CD4-positive, alpha-beta T cell (primary cell): ENCODE measurements around the gene ANKRD13B. TPM values are rescaled to one million over a fixed set of nuclear protein-coding genes. Genes with fewer than 3 reads are reported as not detected.

Experiments used
- ATAC-seq: fragments of 200-7000 bp; cut with Tn5 transposase; one replicate; pipeline ENCODE4 v1.10.0; 2022; ENCODE audit warnings: mild to moderate bottlenecking; ENCODE audit not compliant: poor library complexity
- CTCF ChIA-PET: fragments of 350-600 bp; sonication (Branson Sonifier 250); formaldehyde crosslinking; loops from one replicate; lab custom pipeline; 2021; ENCODE audit warnings: antibody characterized with exemption, inconsistent platforms; lab: Charles Lee
- POLR2A ChIA-PET: fragments of 350-600 bp; sonication (Branson Sonifier 250); formaldehyde crosslinking; loops from one replicate; lab custom pipeline; 2021; ENCODE audit warnings: antibody characterized with exemption, inconsistent platforms; lab: Charles Lee
- DNase-seq, 14 experiments: peaks; one replicate each; pipeline ENCODE4 v3.0.0-alpha.2; 2013 to 2020; ENCODE audit warnings: mixed read lengths in 2 of 14
- H3K27ac ChIP-seq, 2 donors: one replicate each; pipeline versions ENCODE4 v1.5.1 to v1.7.0; 2013; ENCODE audit warnings: low read length in 2 of 2, low read depth in 1 of 2, mild to moderate bottlenecking in 1 of 2
- H3K27me3 ChIP-seq, 2 experiments: 1 replicate in 1 of 2; 2 replicates in 1 of 2; pipeline versions ENCODE4 v1.6.1 to v1.7.0; 2013; ENCODE audit warnings: low read length in 2 of 2, control low read depth in 1 of 2, mild to moderate bottlenecking in 1 of 2, moderate library complexity in 1 of 2; ENCODE audit not compliant: insufficient read depth in 2 of 2, control insufficient read depth in 1 of 2
- H3K36me3 ChIP-seq: one replicate; pipeline ENCODE4 v1.6.1; 2013; ENCODE audit warnings: low read length, control low read depth; ENCODE audit not compliant: insufficient read depth
- H3K4me1 ChIP-seq: one replicate; pipeline ENCODE4 v1.6.1; 2013; ENCODE audit warnings: low read length, control low read depth; ENCODE audit not compliant: insufficient read depth
- H3K4me3 ChIP-seq: one replicate; pipeline ENCODE4 v1.5.1; 2013; ENCODE audit warnings: mild to moderate bottlenecking, low read length, moderate library complexity
- H3K9me3 ChIP-seq, 2 experiments: 1 replicate in 1 of 2; 2 replicates in 1 of 2; pipeline versions ENCODE4 v1.6.1 to v1.7.0; 2013; ENCODE audit warnings: low read length in 2 of 2, mild to moderate bottlenecking in 2 of 2, control low read depth in 1 of 2, moderate library complexity in 1 of 2; ENCODE audit not compliant: control insufficient read depth in 1 of 2, insufficient read depth in 1 of 2
- H3K27ac Mint-ChIP-seq: one replicate; pipeline ENCODE4 v1.8.0; 2020; ENCODE audit warnings: mixed read lengths
- H3K27me3 Mint-ChIP-seq: one replicate; pipeline ENCODE4 v1.8.0; 2021; ENCODE audit warnings: mixed read lengths
- H3K36me3 Mint-ChIP-seq: one replicate; pipeline ENCODE4 v1.8.0; 2021; ENCODE audit warnings: low read depth, mixed read lengths
- H3K4me1 Mint-ChIP-seq: one replicate; pipeline ENCODE4 v1.8.0; 2021; ENCODE audit warnings: low read depth, mixed read lengths
- H3K4me3 Mint-ChIP-seq: one replicate; pipeline ENCODE4 v1.8.0; 2020; ENCODE audit warnings: mild to moderate bottlenecking, mixed read lengths
- H3K9me3 Mint-ChIP-seq: one replicate; pipeline ENCODE4 v1.8.0; 2020; ENCODE audit warnings: mixed read lengths
- intact Hi-C, 2 experiments: fragments of 100-400 bp; cut with DNase I in 1 of 2; cut with micrococcal nuclease in 1 of 2; formaldehyde crosslinking; loops; one replicate each; pipeline versions ENCODE4 v1.15.1 to v1.9.0; 2023 to 2025; cut with DNase I, micrococcal nuclease
- total RNA-seq, 174 experiments: library from RNA in 2 of 174; stranded (reverse) in 2 of 174; gene quantifications; one replicate each; pipeline ENCODE4 v1.2.3 and lab custom pipeline; 2021 to 2026
- TF ChIP-seq, protein P1 (sequence below): fragments of 200-600 bp; IDR thresholded peaks from one replicate; pipeline ENCODE4 v1.8.0; 2022; ENCODE audit warnings: antibody characterized with exemption, mild to moderate bottlenecking

ANKRD13B gene
- total RNA-seq, 2 experiments from 2014 or later = 2.1 to 3.0 TPM

DNA sequence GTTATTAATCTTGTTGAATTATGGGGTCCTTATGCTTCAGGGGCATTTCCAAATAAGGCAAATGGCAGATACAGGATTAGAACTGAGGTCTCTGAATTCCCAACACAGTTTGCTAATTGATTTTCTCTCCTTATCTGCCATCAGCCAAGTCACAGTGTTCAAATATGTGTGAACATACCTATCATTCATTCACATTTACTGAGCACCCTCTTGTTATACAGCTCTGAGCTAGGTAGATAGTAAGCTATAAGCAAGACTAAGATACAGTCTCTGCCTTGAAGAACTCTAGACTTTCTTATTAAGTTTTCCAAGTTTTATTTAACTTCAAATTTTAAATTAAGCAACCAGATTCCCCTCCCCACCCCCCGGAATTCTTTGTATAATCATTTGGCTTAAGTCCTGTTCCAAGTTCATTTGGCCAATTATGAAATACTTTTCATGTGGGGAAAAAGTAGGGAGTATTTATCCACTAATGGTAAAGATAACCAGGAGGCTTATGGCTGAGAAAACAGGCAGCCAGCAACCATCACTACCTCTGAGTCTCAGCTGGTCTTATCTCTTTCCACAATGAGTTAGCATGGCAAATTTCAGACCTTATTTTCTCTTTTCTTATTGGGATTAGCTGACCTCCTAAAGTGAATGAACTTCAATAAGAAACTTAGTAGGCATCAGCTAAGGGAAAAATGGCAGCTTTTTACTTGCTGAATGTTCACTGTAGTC, 61.2 kb downstream of the ANKRD13B start:
- H3K36me3 ChIP-seq = peaks cover 75% of the 10 kb centered on the region
- CTCF ChIA-PET = interaction anchor here (1.1 to 2.7 kb wide), 4 partner anchors 12 to 125 kb away, joined by 3 to 10 read pairs (median 4); no protein-coding TSS in a partner anchor
- peaks cover 83% of the 10 kb centered on the region for H3K36me3 Mint-ChIP-seq
- no peak overlapping the region for H3K4me3 Mint-ChIP-seq
- ATAC-seq (no peak), DNase-seq (no peak)
- H3K27me3 ChIP-seq = no peaks in the 10 kb centered on the region
- intact Hi-C loops = no loop called here
- no peak overlapping the region for H3K27ac Mint-ChIP-seq
- no peaks in the 10 kb centered on the region for H3K4me1 ChIP-seq
- H3K9me3 ChIP-seq = no peaks in the 10 kb centered on the region
- no peaks in the 10 kb centered on the region for H3K27me3 Mint-ChIP-seq
- H3K4me3 ChIP-seq = no peak overlapping the region
- TF ChIP-seq, protein P1, sequence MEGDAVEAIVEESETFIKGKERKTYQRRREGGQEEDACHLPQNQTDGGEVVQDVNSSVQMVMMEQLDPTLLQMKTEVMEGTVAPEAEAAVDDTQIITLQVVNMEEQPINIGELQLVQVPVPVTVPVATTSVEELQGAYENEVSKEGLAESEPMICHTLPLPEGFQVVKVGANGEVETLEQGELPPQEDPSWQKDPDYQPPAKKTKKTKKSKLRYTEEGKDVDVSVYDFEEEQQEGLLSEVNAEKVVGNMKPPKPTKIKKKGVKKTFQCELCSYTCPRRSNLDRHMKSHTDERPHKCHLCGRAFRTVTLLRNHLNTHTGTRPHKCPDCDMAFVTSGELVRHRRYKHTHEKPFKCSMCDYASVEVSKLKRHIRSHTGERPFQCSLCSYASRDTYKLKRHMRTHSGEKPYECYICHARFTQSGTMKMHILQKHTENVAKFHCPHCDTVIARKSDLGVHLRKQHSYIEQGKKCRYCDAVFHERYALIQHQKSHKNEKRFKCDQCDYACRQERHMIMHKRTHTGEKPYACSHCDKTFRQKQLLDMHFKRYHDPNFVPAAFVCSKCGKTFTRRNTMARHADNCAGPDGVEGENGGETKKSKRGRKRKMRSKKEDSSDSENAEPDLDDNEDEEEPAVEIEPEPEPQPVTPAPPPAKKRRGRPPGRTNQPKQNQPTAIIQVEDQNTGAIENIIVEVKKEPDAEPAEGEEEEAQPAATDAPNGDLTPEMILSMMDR = no peak
- peaks cover 10% of the 10 kb centered on the region for H3K4me1 Mint-ChIP-seq
- H3K9me3 Mint-ChIP-seq = no peaks in the 10 kb centered on the region
- POLR2A ChIA-PET = interaction anchor here (1.5 kb wide), 1 partner anchor 13 kb away, joined by 4 read pairs; no protein-coding TSS in a partner anchor
- no peak overlapping the region for H3K27ac ChIP-seq

DNA sequence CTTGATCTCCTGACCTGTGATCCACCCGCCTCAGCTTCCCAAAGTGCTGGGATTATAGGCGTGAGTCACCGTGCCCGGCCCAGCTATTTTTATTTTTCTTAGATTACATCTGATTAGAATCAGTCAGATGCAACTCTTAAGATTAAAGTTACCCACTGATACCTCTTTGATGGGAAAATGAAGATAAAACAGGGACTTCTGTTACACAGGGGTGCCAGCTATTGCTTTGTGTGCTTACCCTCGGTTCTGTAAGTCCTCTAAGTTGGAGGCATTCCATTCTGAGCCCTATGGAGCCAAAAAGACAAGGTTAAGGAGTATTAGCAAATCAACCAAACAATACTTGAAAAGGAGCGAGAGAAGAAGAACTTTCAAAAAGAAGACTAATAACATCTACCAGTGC, 62.4 kb downstream of the ANKRD13B start:
- Histone ChIP-seq H3K27me3 (no peaks in the 10 kb centered on the region), H3K36me3 (peaks cover 69% of the 10 kb centered on the region), H3K4me3 (no peak overlapping the region), H3K9me3 (no peaks in the 10 kb centered on the region), H3K4me1 (no peaks in the 10 kb centered on the region), H3K27ac (no peak overlapping the region)
- POLR2A ChIA-PET = no interaction called here
- TF ChIP-seq, protein P1 = no peak
- H3K27me3 Mint-ChIP-seq = no peaks in the 10 kb centered on the region
- H3K4me1 Mint-ChIP-seq = peaks cover 13% of the 10 kb centered on the region
- H3K36me3 Mint-ChIP-seq = peaks cover 75% of the 10 kb centered on the region
- H3K9me3 Mint-ChIP-seq = no peaks in the 10 kb centered on the region
- no peak overlapping the region for H3K4me3 Mint-ChIP-seq
- no peak for DNase-seq
- CTCF ChIA-PET = interaction anchor here (1.1 to 2.7 kb wide), 3 partner anchors 10 to 124 kb away, joined by 3 to 10 read pairs (median 4); no protein-coding TSS in a partner anchor
- no peak for ATAC-seq
- intact Hi-C loops = no loop called here
- H3K27ac Mint-ChIP-seq = peak overlapping the region; percentile 20

DNA sequence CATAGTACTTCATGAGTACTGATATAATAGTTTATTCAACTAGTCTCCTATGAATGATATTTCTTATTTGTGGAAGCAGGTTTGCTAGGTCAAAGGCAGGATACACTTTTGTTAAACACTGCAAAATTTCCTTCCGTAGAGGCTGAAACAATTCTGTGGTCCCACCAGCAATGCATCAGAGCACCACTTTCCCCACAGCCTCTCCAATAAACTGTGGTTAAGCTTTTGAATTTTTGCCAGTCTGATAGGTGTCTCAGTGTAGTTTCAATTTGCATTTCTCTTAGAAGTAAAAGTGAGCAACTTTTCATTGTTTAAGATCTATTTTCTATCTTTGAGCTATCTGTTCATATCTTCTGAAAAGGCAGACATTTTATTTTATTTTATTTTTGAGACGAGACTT, 66.2 kb downstream of the ANKRD13B start:
- peak; percentile 39 for ATAC-seq
- ChIA-PET POLR2A (interaction anchor here (1.4 kb wide), 1 partner anchor 101 kb away, joined by 5 read pairs; no protein-coding TSS in a partner anchor), CTCF (no interaction called here)
- Mint-ChIP-seq H3K9me3 (no peaks in the 10 kb centered on the region), H3K36me3 (peaks cover 79% of the 10 kb centered on the region), H3K27ac (peak overlapping the region; percentile 80), H3K27me3 (no peaks in the 10 kb centered on the region), H3K4me1 (peaks cover 18% of the 10 kb centered on the region), H3K4me3 (peak overlapping the region; percentile 30)
- Histone ChIP-seq H3K27ac (no peak overlapping the region), H3K27me3 (no peaks in the 10 kb centered on the region), H3K4me3 (no peak overlapping the region), H3K9me3 (no peaks in the 10 kb centered on the region), H3K4me1 (no peaks in the 10 kb centered on the region), H3K36me3 (peaks cover 60% of the 10 kb centered on the region)
- DNase-seq = peak in 2 of 14 experiments; percentile 13 to 31
- intact Hi-C loops = no loop called here
- TF ChIP-seq, protein P1 = no peak
